Transverse colon (tissue), 4 donors: ENCODE results near the gene HSD11B1L.
"Not testable (repeated sequence)": the region's sequence is repeated elsewhere in the genome, so short reads cannot be mapped to it uniquely, and the experiment has no call there.

Source experiments
- CTCF ChIP-seq, 5 experiments: fragments of 200-600 bp in 3 of 5; fragments of 450-650 bp in 2 of 5; sonication (generic) in 3 of 5; IDR thresholded peaks; 1 replicate in 2 of 5; 2 replicates in 3 of 5; pipeline ENCODE4 v1.5.1; 2016 to 2017; ENCODE audit warnings: antibody characterized with exemption in 5 of 5, inconsistent platforms in 3 of 5, mild to moderate bottlenecking in 2 of 5, moderate library complexity in 1 of 5
- EP300 ChIP-seq: sonication (generic); formaldehyde crosslinking; IDR thresholded peaks from one replicate; pipeline ENCODE4 v1.6.1; 2017; ENCODE audit warnings: antibody characterized with exemption, low read depth
- POLR2A ChIP-seq: fragments of 450-650 bp; IDR thresholded peaks from one replicate; pipeline ENCODE4 v1.6.1; 2016; ENCODE audit warnings: antibody characterized with exemption, mild to moderate bottlenecking, moderate library complexity
- POLR2AphosphoS5 ChIP-seq, 3 donors: sonication (generic); formaldehyde crosslinking; IDR thresholded peaks; one replicate each; pipeline ENCODE4 v1.6.1; 2016; ENCODE audit warnings: antibody characterized with exemption in 3 of 3

- not testable (repeated sequence) for TF ChIP-seq CTCF (IDR thresholded peaks at IDR 0.05); POLR2A; POLR2AphosphoS5 (IDR thresholded peaks at IDR 0.05); EP300
Measured at GRCh38 chr19:5733172-5733571, 52.3 kb downstream of the HSD11B1L start.
